Fibroblast of skin of abdomen (primary cell): ENCODE measurements around the gene DYNLT2.
"Not testable (repeated sequence)": the region's sequence is repeated elsewhere in the genome, so short reads cannot be mapped to it uniquely, and the experiment has no call there.

Source experiments
- DNase-seq: peaks from one replicate; pipeline ENCODE4 v3.0.0-alpha.2; 2013

DYNLT2 gene

DNA sequence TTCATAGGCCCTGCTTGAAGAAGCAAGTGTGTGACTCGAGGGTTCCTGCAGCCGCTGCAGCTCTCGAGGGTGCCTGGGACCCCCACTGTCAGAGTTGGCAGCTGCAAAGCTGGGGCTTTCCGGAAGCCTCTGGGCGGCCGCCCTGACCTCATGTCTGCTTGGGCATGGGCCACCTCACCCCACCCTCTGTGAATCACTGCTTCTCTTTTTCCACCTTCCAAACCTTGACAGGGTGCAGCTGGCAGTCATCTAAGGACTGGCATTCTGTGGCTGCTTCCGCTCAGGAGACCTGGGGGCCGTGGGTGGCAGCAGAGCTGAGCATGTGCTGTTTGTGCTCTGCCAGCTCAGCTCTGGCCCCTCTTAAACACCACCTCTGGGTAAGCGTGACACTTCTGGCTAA lies 32.0 kb upstream of the DYNLT2 start:
- DNase-seq: no peak

DNA sequence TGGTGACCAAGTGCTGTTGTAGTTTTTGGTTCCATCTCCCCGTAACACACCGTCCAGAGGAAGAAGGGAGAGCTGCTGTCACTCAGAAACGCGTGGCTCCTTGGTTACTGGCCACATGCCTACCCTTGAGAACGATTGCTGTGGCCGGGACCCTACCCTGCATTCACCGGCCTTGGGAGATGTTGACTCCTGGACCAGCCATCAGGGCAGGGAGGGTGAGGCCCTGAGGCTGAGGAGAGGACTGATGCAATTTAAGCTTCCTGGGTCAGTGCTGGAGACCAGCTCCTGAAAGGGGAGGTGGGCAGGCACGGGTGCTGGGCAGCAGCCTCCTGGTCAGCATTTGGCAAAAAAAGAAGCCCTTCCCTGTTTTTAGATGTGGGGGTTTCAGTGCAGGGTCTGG lies 31.6 kb upstream of the DYNLT2 start:
- no peak for DNase-seq

DNA sequence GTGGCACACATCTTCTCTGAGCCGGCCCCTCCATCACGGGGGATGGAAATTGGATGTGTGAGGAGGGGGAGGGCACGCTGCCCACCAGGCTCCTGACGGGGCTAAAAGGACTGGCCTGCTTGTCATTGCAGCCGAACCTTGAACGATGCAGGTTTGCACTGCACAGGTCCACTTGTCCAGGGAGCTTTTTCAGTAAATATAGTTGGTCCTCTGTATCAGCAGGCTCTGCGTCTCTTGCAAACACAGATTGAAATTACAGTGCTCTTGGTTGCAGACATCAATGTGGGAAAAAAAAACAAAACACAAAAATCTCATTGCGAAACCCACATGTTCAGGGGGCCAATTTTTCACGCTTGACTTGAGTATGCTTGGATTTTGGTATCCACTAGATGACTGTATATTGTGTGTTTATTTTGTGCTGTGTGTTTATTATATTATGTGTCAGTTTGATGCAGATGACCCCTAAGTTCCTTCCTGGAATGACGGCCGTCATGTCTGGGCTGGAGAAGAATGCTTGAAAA lies 29.3 kb upstream of the DYNLT2 start:
- DNase-seq: peak; percentile 9

DNA sequence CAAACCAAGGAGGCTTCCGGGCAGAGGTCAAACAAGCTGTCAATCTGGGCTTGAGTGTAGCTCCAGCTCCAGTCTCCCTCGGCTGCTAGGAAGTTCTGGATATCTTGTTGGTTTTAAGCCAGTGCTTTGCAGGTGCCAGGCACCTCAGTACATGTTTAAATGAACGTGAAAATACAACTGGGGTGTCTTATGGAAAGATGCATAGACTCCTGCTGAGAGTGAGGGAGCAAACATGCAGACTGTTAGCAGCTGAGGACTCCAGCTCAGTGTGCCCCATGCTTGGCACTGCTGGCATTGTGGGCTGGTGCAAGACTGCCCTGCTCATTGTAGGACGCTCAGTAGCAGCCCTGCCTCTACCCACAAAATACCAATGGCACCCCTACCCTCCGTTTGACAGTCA lies 28.5 kb upstream of the DYNLT2 start:
- no peak for DNase-seq

DNA sequence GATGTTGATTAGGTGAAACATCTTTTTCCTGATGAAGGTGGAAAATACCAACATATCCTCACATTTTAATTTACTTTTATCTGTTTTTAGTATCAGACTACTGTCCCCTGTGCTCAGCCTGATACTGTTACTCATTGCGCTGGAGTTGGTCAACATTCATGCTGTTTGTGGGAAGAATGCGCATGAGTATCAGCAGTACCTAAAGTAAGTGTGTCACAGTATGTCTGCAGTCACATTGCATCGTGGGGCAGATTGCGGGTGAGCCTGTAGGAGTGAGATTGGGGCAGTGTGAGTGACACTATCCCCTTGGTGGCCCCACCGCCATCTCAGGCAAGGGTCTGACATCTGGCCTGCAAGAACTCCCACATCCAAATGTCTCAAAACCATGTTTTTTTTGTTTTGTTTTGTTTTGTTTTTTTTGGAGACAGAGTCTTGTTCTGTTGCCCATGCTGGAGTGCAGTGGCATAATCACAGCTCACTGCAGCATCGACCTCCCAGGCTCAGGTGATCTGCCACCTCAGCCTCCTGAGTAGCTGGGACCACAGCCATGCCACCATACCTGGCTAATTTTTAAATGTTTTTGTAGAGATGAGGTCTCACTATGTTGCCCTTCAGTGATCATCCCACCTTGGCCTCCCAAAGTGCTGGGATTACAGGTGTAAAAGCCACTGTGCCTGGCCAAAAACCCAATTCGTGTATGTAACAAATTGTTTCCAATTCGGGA lies 27.9 kb upstream of the DYNLT2 start:
- DNase-seq: no peak

DNA sequence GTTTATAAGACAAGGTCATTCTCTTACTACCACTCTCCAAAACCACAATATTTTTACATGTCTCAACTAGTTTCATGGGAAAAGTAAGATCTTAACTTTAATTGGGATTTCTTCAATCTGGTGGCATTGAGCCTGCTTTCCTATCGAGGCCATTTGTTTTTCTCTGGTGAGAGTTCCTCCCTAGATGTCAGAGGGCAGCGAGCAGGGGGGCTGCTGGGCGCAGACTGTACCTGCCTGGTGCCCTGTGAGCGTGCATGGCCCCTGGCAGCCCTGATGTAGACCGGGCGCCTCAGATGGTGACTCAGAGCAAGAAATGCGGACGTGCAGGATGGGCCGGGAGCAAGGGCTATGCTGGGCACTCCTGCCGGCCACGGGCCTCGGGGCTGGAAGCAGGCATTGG lies 27.3 kb upstream of the DYNLT2 start:
- no peak for DNase-seq

DNA sequence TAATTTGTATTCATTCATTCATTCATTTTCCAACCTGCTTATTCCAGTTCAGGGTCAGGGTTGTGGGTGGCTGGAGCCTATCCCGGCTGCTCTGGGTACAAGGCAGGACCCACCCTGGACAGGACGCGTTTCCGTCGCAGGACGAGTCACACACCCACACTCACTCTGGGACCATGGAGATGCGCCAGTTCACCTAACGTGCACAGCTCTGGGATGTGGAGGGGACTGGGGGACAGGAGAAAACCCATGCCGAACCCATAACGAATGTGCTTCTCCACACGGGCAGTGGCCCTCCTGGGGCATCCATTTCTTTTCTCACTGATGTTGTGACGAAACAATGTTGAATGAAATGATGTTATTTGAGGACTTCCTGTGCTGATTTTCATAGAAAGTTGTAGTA lies 26.5 kb upstream of the DYNLT2 start:
- DNase-seq: no peak

DNA sequence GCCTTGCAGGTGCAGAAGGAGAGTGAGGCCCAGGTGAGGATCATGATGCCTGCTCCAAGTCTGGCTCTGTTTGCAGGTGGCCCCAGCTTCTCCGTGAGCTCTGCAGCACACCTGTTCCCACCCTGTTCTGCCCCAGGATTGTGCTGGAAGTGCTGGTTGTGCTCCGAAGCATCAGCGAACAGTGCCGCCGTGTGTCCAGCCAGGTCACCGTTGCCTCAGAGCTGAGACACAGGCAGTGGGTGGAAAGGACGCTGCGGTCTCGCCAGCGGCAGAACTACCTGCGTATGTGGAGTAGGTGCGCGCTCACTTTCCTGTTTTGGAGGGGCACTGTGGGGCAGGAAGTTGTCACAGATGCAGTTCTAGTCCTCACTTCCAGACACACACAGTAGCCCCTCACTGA lies 25.0 kb upstream of the DYNLT2 start:
- DNase-seq: no peak

DNA sequence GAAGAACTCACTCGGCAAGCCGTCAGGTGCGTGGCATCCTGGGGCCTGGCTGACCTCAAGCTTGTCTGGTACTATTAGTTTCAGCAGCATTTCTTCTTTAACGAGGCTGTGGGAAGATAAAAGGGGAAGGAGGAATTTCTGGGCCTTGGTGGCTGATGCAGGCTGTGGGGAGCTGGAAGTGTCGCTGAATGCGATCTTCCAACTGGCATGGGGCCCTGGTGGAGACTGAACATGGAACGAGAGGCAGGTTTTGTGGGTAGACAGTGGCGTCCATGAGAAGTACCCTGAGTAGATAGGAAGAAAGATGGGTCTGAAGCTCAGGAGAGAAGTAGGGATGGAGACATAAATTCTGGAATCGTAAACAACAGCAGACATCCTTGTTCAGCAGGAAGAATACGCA lies 23.9 kb upstream of the DYNLT2 start:
- DNase-seq: no peak

DNA sequence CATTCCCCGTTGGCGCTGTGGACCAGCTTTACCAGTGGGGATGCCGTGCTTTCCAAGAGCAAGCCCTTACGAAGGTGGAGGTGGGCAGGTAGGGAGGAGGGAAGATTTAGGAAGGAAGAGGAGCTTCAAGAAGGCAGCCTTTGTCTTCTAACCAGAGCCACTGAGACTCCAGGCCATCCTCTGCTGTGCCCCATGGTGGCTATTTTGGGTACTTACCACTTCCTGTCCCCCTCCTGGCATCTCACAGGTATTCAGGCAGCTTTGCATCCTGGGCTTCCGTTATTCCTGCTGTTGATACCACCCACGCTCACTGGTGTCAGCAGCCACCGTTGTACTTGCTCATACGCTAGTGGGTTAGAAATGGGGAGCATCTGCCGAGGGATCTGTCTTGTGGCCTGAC lies 23.0 kb upstream of the DYNLT2 start:
- no peak for DNase-seq

DNA sequence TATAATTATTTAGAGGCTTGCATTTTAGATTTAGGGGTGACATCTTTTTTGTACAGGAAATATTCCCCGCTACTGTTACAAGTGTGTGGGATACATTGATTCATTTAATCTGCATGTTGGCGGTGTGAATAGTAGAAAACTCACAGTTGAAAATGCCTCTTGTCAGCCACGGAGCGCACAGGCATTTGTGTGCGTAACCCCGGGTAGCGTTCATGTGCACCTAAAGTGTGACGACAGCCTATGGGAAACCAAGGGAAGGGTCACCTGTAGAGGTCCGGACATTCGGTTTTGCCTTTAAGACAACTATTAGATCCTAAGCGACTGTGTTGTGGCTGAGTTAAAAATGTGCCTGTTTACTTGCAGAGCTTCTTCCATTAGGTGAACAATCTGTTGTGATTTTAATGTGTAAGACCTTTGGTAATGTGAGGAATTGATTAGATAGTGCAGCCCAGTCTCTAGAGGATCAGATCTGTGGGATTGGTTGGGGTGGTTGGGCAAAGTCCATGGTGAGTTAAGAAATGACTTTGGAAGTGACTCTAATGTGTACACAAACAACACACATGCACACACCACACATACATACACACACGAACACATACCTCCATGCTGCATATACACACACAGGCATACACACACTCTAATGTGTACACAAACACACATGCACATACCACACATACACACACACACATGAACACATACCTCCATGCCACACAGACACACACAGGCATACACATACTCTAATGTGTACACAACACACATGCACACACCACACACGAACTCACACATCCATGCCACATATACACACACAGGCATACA lies 15.8 kb upstream of the DYNLT2 start:
- no peak for DNase-seq

DNA sequence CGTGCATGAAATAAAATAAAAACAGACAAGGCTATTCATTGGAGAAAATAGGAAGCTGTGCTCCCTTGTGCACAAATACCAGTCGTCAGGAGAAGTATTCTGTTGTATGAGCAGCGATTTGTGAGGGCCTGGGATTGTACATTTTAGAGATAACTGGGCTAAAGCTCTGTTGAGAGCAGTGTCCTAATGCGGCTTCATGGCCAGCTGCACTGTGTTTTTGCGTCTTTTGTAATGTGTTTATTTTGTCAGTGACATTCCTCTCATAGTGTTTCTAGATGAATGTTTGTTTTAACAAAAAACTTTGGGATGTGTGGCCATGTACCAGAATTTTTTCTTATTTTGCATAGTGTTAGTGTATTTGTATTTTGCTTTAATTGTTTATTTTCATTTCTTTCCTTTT lies 14.9 kb upstream of the DYNLT2 start:
- no peak for DNase-seq

DNA sequence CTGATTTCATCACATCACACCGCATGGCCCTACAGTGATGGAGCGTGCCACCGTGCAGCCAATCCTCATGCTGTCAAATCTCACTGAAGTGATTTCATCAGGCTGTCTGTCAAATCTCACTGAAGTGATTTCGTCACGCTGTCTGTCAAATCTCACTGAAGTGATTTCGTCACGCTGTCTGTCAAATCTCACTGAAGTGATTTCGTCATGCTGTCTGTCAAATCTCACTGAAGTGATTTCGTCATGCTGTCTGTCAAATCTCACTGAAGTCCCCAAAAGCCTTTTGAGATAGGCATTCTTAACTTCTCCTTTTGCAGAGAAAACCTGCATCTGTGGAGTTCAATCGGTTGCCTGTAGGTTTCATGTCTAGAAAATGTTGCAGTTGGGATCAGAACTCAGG lies 14.4 kb upstream of the DYNLT2 start:
- not testable (repeated sequence) for DNase-seq

DNA sequence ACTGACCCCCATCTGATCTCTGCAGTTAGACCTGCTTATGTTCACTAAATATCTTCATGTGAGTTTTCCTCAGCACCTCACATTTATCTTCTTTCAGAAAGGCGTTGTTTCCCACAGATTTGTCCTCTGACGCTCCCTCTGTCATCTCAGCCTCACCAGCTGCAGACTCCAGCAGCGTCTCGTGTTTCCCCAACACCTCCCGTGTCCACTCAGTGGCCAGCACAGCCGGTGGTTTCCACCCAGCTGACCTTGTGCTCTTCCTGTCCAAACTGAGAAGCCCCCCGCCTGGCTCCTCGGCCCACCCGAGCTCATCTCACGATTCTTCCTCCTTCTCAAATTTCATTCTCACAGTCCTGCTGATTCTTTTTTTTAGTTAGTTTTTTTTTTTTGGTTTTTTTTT lies 12.5 kb upstream of the DYNLT2 start:
- no peak for DNase-seq

DNA sequence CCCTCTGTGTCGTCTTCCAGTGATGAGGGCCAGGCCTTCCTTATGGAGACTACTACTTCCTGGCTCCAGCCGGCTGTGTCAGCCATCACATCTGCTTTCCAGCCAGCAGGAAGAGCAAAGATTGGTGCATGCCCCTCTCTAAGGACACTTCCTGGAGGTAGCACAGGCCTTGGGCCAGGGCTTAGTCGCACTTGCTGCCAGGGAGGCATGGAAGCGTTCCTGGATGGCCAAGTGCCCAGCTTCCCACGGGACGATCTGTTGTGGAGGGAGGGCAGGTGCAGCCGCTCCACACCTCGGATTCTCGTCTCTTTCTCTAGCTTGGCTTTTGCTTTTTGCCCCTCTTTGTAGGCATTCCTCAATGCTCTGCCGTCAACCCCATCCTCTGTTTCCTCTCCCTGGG lies 11.9 kb upstream of the DYNLT2 start:
- no peak for DNase-seq

DNA sequence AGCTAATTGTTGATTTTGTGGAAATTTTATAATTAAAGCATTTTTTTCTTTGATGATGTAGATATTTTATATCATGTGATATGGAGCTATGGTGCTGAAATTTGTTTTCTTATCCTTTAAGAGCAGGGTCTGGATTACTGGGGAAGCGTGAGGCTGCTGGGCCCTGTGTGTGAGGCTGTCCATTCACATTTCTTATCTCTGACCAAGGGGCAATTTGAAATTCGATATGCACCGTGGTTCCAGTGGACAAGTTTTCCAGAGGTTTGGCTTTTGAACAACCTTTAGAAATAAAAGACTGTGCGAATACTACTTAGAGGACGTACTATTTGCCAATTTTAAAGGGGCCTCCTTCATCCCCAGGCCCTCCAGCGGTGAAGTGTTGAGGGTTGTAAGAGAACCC lies 3.8 kb upstream of the DYNLT2 start:
- DNase-seq: no peak

DNA sequence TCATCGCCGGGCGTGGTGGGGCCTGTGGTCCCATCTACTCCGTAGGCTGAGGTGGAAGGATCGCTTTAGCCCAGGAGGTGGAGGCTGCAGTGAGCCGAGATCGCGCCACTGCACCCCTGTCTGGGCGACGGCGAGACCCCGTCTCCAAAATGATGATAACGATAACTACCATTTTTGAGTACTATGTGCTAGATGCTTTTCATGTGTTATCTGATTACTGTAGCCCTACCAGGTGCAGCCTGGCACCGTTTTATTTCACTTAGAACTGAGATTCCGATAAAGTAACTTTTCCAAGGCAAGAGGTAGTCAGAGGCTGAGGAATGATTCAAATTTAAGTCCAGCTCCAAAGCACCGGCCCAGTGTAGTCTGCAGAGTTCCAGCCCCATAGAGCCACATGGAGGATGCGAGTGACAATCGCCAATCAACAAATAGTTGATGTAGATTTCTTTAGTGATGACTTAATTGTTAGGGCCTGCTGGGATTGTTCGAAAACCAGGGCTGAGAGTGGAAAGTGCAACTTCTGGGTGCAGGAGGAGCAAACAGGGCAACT lies 777 bp upstream of the DYNLT2 start:
- DNase-seq: no peak

DNA sequence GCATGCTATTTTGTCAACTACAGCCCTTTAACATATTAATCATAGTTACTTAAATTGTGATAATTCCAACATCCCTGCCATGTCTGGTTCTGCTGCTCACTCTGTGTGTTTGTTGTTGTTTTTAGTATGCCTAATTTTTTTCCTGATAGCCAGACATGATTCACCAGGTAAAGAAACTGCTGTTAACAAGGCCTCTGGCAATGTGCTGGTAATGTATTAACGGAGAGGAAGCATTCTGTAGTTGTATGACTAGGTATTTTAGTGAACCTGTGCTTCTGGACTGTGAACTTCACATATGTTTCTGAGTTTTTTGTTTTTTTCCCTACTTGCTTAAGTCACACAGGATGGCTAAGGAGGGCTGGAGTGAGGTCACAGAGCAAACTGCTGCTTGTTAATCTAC lies 4.8 kb downstream of the DYNLT2 start:
- DNase-seq: no peak

DNA sequence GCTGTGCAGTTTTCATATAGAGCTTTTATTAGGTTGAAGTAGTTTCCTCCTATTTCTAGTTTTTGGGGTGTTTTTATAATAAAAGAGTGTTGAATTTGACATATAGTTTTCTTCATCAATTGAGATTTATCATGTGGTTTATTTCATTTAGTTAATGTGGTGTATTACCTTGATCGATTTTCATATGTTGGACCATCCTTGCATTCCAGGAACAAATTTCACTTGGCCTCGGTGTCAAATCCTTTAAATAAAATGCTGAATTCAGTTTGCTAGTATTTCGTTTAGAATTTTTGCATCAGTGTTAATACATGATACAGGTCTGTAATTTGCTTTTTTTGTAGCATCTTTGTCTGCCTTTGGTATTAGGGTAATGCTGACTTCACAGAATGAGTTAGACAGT lies 6.0 kb downstream of the DYNLT2 start:
- no peak for DNase-seq

DNA sequence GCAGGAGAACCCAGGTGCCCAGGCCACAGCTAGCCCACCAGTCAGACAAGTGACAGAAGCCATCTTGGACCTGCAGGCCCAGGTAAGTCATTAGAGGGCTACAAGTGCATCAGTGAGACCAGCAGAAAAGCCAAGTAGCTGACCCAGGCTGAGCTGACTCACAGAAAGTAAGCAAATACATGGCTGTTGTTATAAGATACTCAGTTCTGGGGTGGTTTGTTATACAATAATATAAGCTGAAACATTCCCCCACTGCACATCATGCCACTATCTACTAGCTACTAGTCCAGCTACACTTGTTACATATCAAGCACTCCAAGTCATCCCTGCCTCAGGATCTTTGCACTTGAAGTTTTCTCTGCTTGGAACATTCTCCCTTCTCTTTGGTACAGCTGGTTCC lies 10.0 kb downstream of the DYNLT2 start:
- no peak for DNase-seq

DNA sequence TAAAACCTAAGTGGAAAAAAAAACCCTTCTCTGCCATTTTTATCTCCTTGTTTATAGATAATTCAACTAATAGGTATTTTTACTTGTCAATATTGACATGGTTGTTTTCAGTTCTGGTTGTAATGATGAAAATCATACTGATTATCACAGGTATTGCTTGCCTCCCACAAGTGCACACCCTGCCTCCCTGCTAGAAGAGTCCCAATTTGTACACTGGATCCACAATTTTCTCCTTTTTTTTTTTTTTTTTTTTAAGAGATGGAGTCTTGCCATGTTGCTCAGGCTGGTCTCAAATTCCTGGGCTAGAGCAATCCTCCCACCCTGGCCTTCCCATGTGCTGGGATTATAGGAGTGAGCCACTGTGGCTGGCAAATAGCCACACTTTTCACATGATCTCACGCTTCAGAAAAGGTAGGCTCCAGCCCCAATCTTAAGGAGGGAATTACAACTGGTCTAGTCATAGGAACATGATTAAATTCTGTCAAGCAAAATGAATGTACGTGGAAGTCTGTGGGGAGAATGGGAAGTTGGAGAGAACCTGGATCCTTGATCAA lies 12.3 kb downstream of the DYNLT2 start:
- DNase-seq: peak; percentile 3

DNA sequence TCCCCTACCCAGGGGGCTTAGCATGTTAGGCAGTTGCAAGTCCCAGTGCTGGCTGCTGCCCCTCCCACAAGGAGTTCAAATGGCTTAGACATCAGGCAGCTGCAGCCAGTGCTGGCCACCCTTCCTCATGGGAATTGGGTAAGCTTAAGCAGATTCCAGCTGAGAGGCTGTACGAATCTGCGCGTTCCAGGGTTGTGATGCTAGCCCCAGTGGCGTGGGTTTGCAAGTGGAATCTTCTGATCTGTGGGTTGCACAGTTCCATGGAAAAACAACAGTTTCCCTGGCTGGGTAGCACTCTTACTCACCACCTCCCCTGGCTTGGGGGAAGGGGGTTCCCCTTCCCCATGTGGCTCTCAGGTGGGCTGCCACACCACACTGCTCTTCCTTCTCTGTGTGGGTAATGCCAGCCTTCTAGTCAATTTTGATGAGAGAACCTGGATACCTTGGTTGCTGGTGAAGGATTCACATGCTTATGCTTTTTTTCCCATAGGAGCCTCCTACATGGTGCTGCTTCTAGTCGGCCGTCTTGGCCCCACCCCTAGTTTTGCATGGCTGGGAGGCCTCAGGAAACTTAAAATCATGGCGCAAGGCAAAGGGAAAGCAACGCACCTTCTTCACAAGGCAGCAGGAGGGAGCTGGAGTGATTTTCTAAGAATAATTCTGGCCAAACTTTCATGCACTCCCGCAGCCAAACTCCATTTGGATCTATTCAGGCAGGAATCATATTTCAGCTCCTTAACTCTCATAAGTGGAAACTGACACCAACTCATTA lies 13.0 kb downstream of the DYNLT2 start:
- DNase-seq: peak; percentile 1

DNA sequence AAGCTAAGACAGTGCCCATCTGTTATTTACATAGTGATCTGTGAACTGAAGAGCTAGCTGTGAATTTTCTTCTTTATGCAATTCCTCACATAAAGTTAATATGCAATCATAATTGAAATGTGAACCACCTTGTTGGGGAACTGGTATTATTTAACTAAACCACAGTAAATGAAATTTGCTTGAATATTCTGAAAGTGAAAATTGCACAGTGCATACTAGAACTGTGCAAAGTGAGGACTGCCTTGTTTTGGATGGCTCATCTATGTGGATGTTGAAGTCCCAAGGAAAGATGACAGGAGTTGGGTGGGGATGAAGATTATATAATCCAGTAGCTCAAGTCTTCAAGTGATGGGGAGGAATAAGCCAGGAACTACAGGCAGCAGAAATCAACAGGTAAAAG lies 21.4 kb downstream of the DYNLT2 start:
- no peak for DNase-seq
